B cell (primary cell): ENCODE measurements around the gene C10orf88. TPM values are rescaled to one million over a fixed set of nuclear protein-coding genes. Genes with fewer than 3 reads are reported as not detected.

Source experiments
- ATAC-seq: fragments of 200-7000 bp; cut with Tn5 transposase; one replicate; pipeline ENCODE4 v1.10.0; 2021; ENCODE audit warnings: low read depth, mild to moderate bottlenecking, moderate number of reproducible peaks, moderate library complexity
- CTCF ChIA-PET: fragments of 350-600 bp; sonication (Branson Sonifier 250); formaldehyde crosslinking; loops from one replicate; lab custom pipeline; 2021; ENCODE audit warnings: antibody characterized with exemption, inconsistent platforms; lab: Charles Lee
- POLR2A ChIA-PET: fragments of 350-600 bp; sonication (Branson Sonifier 250); formaldehyde crosslinking; loops from one replicate; lab custom pipeline; 2021; ENCODE audit warnings: antibody characterized with exemption; lab: Charles Lee
- DNase-seq: peaks from one replicate; pipeline ENCODE4 v3.0.0; 2013
- H2AFZ ChIP-seq: 2 replicates; pipeline ENCODE4 v1.6.1; 2012; ENCODE audit warnings: mild to moderate bottlenecking, low read depth, low read length; ENCODE audit not compliant: insufficient read depth, poor library complexity, severe bottlenecking
- H3K27ac ChIP-seq, 2 donors: 1 replicate in 1 of 2; 2 replicates in 1 of 2; pipeline ENCODE4 v1.5.1; 2012 to 2013; ENCODE audit warnings: low read length in 2 of 2, mild to moderate bottlenecking in 2 of 2, moderate library complexity in 1 of 2
- H3K27me3 ChIP-seq, 4 experiments: fragments of 200-600 bp in 1 of 4; sonication (generic) in 1 of 4; replicated peaks in 1 of 4; 1 replicate in 2 of 4; 2 replicates in 2 of 4; pipeline versions ENCODE4 v1.6.1 to v1.7.0; 2013 to 2016; ENCODE audit warnings: low read length in 3 of 4, mild to moderate bottlenecking in 2 of 4, mixed read lengths in 1 of 4, moderate library complexity in 1 of 4; ENCODE audit not compliant: insufficient read depth in 4 of 4, control insufficient read depth in 3 of 4; ENCODE audit errors: control extremely low read depth in 1 of 4
- H3K36me3 ChIP-seq, 2 experiments: replicated peaks in 1 of 2; 1 replicate in 1 of 2; 2 replicates in 1 of 2; pipeline versions ENCODE4 v1.6.1 to v1.7.1; 2013; ENCODE audit warnings: low read length in 1 of 2; ENCODE audit not compliant: insufficient read depth in 2 of 2, control insufficient read depth in 1 of 2; ENCODE audit errors: control extremely low read depth in 1 of 2, extremely low read depth in 1 of 2
- H3K4me1 ChIP-seq, 2 donors: fragments of 200-600 bp in 1 of 2; sonication (generic) in 1 of 2; 1 replicate in 1 of 2; 2 replicates in 1 of 2; pipeline versions ENCODE4 v1.5.1 to v1.6.1; 2013 to 2017; ENCODE audit warnings: low read length in 2 of 2; ENCODE audit not compliant: control insufficient read depth in 2 of 2, insufficient read depth in 2 of 2
- H3K4me2 ChIP-seq: replicated peaks from 2 replicates; pipeline ENCODE3; 2012; ENCODE audit warnings: mild to moderate bottlenecking, low read depth, low read length; ENCODE audit not compliant: poor library complexity, severe bottlenecking
- H3K4me3 ChIP-seq, 5 experiments: fragments of 200-600 bp in 1 of 5; sonication (generic) in 1 of 5; 1 replicate in 3 of 5; 2 replicates in 2 of 5; pipeline versions ENCODE4 v1.5.1 to v1.7.0; 2011 to 2016; ENCODE audit warnings: low read length in 4 of 5, mild to moderate bottlenecking in 4 of 5, low read depth in 2 of 5, control low read depth in 1 of 5, moderate library complexity in 1 of 5; ENCODE audit not compliant: insufficient read depth in 1 of 5; ENCODE audit errors: control extremely low read depth in 1 of 5, extremely low read depth in 1 of 5
- H3K79me2 ChIP-seq: fragments of 200-600 bp; sonication (generic); one replicate; pipeline ENCODE4 v1.6.0; 2016; ENCODE audit warnings: low read length; ENCODE audit not compliant: control insufficient read depth, insufficient read depth
- H3K9ac ChIP-seq: fragments of 200-600 bp; sonication (generic); 2 replicates; pipeline ENCODE4 v1.6.1; 2017; ENCODE audit warnings: mild to moderate bottlenecking, low read length, moderate library complexity
- H3K9me3 ChIP-seq, 3 donors: one replicate each; pipeline versions ENCODE4 v1.6.1 to v1.7.1; 2013; ENCODE audit warnings: low read length in 2 of 3; ENCODE audit not compliant: control insufficient read depth in 2 of 3, insufficient read depth in 1 of 3; ENCODE audit errors: control extremely low read depth in 1 of 3
- H4K20me1 ChIP-seq: 2 replicates; pipeline ENCODE4 v1.6.0; 2012; ENCODE audit warnings: mild to moderate bottlenecking, low read length; ENCODE audit not compliant: insufficient read depth, control insufficient read depth, poor library complexity, severe bottlenecking
- H3K27ac Mint-ChIP-seq: one replicate; pipeline ENCODE4 v1.8.0; 2021; ENCODE audit warnings: mixed read lengths
- H3K27me3 Mint-ChIP-seq: one replicate; pipeline ENCODE4 v1.8.0; 2021; ENCODE audit warnings: mixed read lengths
- H3K4me1 Mint-ChIP-seq: one replicate; pipeline ENCODE4 v1.8.0; 2021; ENCODE audit warnings: mixed read lengths
- H3K4me3 Mint-ChIP-seq: one replicate; pipeline ENCODE4 v1.8.0; 2021; ENCODE audit warnings: mixed read lengths
- H3K9me3 Mint-ChIP-seq: one replicate; pipeline ENCODE4 v1.8.0; 2022; ENCODE audit warnings: mixed read lengths; ENCODE audit not compliant: insufficient read depth
- EZH2 ChIP-seq: IDR thresholded peaks from 2 replicates; pipeline ENCODE4 v1.6.1; 2012; ENCODE audit warnings: borderline replicate concordance, low read depth, mild to moderate bottlenecking, moderate library complexity, low read length; ENCODE audit not compliant: insufficient read depth, poor library complexity, severe bottlenecking
- WGBS: methylation state at CpG from one replicate; pipeline ENCODE4 v1.1.5; 2013; ENCODE audit warnings: missing lambda C conversion rate; ENCODE audit not compliant: insufficient coverage; 5-methylcytosine and 5-hydroxymethylcytosine counted together
- intact Hi-C: fragments of 100-400 bp; cut with micrococcal nuclease; formaldehyde crosslinking; loops from one replicate; pipeline ENCODE4 v1.10.0; 2022
- polyA plus RNA-seq: library from polyadenylated mRNA; depleted of rRNA; stranded (reverse); fragments of >200 nt; gene quantifications from 2 replicates; pipeline ENCODE4 v1.2.3, GENCODE V29; 2012
- total RNA-seq, 2 donors: library from RNA; stranded (reverse); fragments of 120-200 nt in 1 of 2; gene quantifications; 1 replicate in 1 of 2; 2 replicates in 1 of 2; pipeline versions ENCODE4 v1.2.3 to v1.2.4, GENCODE V29; 2013 to 2022
- TF ChIP-seq, protein P1 (sequence below): fragments of 200-600 bp; IDR thresholded peaks from one replicate; pipeline ENCODE4 v1.8.0; 2022; ENCODE audit warnings: antibody characterized with exemption, mild to moderate bottlenecking

The C10orf88 gene
- total and polyA plus RNA-seq, 2 donors (not counting 1 experiment from before 2014, with no cell fraction given): 4.1 to 11.1 TPM

DNA sequence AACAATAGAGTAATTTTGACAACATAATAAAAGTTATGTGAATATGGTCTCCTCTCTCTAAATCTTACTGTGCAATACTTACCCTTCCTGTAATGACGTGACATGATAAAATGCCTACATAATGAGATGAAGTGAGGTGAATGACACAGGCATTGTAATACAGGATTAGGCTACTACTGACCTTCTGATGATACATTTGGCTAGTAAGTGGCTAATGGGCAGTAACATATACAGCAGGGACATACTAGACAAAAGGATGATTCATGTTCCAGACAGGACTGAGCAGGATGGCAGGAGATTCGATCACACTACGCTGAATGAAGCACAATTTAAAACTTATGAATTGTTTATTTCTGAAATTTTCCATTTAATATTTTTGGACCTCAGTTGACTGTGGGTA is 4.7 kb downstream of the C10orf88 start:
- Mint-ChIP-seq H3K9me3 (no peaks in the 10 kb centered on the region), H3K27me3 (no peaks in the 10 kb centered on the region), H3K27ac (no peak overlapping the region), H3K4me1 (peaks cover 20% of the 10 kb centered on the region), H3K4me3 (no peak overlapping the region)
- Histone ChIP-seq H3K4me2 (no peak overlapping the region), H3K79me2 (peaks cover 3% of the 10 kb centered on the region), H2AFZ (no peak overlapping the region), H3K9ac (no peak overlapping the region), H3K4me1 (peaks cover 11 to 13% of the 10 kb centered on the region in 2 donors), H4K20me1 (no peaks in the 10 kb centered on the region), H3K36me3 (peaks cover 0 to 16% of the 10 kb centered on the region in 2 experiments), H3K4me3 (no peak overlapping the region), H3K27ac (no peak overlapping the region), H3K27me3 (no peaks in the 10 kb centered on the region), H3K9me3 (peaks cover 0 to 1% (median 0%) of the 10 kb centered on the region in 3 donors)
- intact Hi-C loops: no loop called here
- WGBS: no CpG with 5 or more reads among the region's 3 CpGs
- TF ChIP-seq, protein P1, sequence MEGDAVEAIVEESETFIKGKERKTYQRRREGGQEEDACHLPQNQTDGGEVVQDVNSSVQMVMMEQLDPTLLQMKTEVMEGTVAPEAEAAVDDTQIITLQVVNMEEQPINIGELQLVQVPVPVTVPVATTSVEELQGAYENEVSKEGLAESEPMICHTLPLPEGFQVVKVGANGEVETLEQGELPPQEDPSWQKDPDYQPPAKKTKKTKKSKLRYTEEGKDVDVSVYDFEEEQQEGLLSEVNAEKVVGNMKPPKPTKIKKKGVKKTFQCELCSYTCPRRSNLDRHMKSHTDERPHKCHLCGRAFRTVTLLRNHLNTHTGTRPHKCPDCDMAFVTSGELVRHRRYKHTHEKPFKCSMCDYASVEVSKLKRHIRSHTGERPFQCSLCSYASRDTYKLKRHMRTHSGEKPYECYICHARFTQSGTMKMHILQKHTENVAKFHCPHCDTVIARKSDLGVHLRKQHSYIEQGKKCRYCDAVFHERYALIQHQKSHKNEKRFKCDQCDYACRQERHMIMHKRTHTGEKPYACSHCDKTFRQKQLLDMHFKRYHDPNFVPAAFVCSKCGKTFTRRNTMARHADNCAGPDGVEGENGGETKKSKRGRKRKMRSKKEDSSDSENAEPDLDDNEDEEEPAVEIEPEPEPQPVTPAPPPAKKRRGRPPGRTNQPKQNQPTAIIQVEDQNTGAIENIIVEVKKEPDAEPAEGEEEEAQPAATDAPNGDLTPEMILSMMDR: no peak
- no peak for TF ChIP-seq EZH2
- no peak for DNase-seq
- no peak for ATAC-seq
- ChIA-PET POLR2A (no interaction called here), CTCF (no interaction called here)

DNA sequence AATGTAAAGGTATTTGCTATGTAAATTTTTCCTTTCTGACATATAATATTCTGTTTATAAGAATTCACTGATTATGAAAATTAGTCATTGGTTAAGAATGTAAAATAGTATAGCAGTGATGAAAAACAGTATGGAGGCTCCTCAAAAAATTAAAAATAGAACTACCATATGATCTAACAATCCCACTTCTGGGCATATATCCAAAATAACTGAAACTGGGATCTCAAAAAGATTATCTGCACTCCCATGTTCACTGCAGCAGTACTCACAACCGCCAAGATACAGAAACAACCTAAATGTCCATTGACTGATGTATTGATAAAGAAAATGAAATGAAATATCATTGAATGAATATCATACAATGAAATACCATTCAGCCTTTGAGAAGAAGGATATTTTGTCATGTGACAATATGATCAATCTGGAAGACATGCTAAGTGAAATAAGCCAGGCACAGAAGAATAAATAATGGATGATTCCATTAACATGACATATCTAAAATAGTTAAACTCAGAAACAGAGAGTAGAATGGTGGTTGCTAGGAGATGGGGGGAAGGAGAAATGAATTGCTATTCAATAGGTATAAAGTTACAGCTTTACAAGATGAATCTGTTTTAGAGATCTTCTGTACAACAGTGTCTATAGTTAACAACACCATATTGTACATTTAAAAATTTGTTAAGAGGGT is 14.0 kb downstream of the C10orf88 start:
- ChIA-PET POLR2A (no interaction called here), CTCF (no interaction called here)

More for the DNA sequence above, 14.0 kb downstream of the C10orf88 start:
- Histone ChIP-seq H3K27ac (no peak overlapping the region), H3K79me2 (no peaks in the 10 kb centered on the region), H3K9me3 (no peaks in the 10 kb centered on the region), H3K9ac (no peak overlapping the region), H3K27me3 (no peaks in the 10 kb centered on the region), H2AFZ (no peak overlapping the region), H3K4me2 (no peak overlapping the region), H3K4me3 (no peak overlapping the region), H3K4me1 (no peaks in the 10 kb centered on the region), H3K36me3 (peaks cover 11 to 14% of the 10 kb centered on the region in 2 experiments), H4K20me1 (no peaks in the 10 kb centered on the region)
- no peak overlapping the region for H3K27ac Mint-ChIP-seq
- H3K4me3 Mint-ChIP-seq: no peak overlapping the region
- H3K27me3 Mint-ChIP-seq: no peaks in the 10 kb centered on the region
- DNase-seq (no peak), ATAC-seq (no peak)
- no peaks in the 10 kb centered on the region for H3K4me1 Mint-ChIP-seq
- intact Hi-C loops: no loop called here
- TF ChIP-seq, protein P1: no peak
- TF ChIP-seq EZH2: no peak
- WGBS: no CpG with 5 or more reads among the region's 1 CpG
- no peaks in the 10 kb centered on the region for H3K9me3 Mint-ChIP-seq
